K562 (cell line): ENCODE results near the gene GPR4. TPM values are rescaled to one million over a fixed set of nuclear protein-coding genes. Genes with fewer than 3 reads are reported as not detected.

Experiments used
- ARNT ChIP-seq, 2 experiments: fragments of 450-650 bp; IDR thresholded peaks; 2 replicates each; pipeline ENCODE4 v1.6.1; 2016; ENCODE audit warnings: mild to moderate bottlenecking in 1 of 2
- BRD9 ChIP-seq: fragments of 450-650 bp; IDR thresholded peaks from 2 replicates; pipeline ENCODE4 v1.6.1; 2018; ENCODE audit warnings: low read depth; ENCODE audit not compliant: partially characterized antibody
- MXI1 ChIP-seq: IDR thresholded peaks from 2 replicates; pipeline ENCODE4 v1.6.1; 2011; ENCODE audit warnings: low read depth, mild to moderate bottlenecking, improper control_type of control experiment, low read length
- RBFOX2 ChIP-seq: fragments of 200-400 bp; formaldehyde crosslinking; IDR thresholded peaks from 2 replicates; pipeline ENCODE4 v1.6.1; 2017; ENCODE audit warnings: low read depth, mild to moderate bottlenecking, low read length, moderate library complexity
- REST ChIP-seq, 2 experiments: fragments of 450-650 bp; formaldehyde crosslinking in 1 of 2; IDR thresholded peaks; 2 replicates each; pipeline versions ENCODE4 v1.4.0 to v1.6.1; 2014 to 2020; ENCODE audit warnings: mild to moderate bottlenecking in 2 of 2, borderline replicate concordance in 1 of 2, low read depth in 1 of 2
- SPI1 ChIP-seq: IDR thresholded peaks from 2 replicates; pipeline ENCODE4 v1.6.1; 2011; ENCODE audit warnings: low read depth, low read length, control low read depth, borderline replicate concordance
- YY1 ChIP-seq, 3 experiments: IDR thresholded peaks; 2 replicates each; pipeline ENCODE4 v1.6.1; 2011; ENCODE audit warnings: low read length in 2 of 3, mild to moderate bottlenecking in 2 of 3, moderate library complexity in 2 of 3, borderline replicate concordance in 1 of 3, control low read depth in 1 of 3, low read depth in 1 of 3; ENCODE audit not compliant: insufficient read depth in 3 of 3, insufficient replicate concordance in 2 of 3, control insufficient read depth in 1 of 3, insufficient read length in 1 of 3; ENCODE audit errors: extremely low read depth in 1 of 3
- ZNF408 ChIP-seq: fragments of 250-450 bp; sonication (Bioruptor Pico); IDR thresholded peaks from 2 replicates; pipeline ENCODE4 v1.4.0; 2020; ENCODE audit warnings: low read depth, mild to moderate bottlenecking, moderate library complexity
- polyA plus RNA-seq, 8 experiments: library from polyadenylated mRNA; depleted of rRNA in 4 of 8; stranded (reverse) in 5 of 8; unstranded in 3 of 8; fragments of >200 nt; fragmentation: Nextera tagmentation in 2 of 8; fragmentation: Illumina TruSeq in 1 of 8; extraction: Ambion mirVana in 2 of 8; extraction: Trizol in 1 of 8; gene quantifications; 2 replicates each; pipeline versions ENCODE4 v1.2.1 to v1.2.3, GENCODE V29; 2011 to 2014; ENCODE audit warnings: inconsistent platforms in 1 of 8, missing spikeins in 1 of 8
- total RNA-seq, 7 experiments: library from RNA; depleted of rRNA in 6 of 7; stranded (reverse); fragments of >200 nt in 6 of 7; fragmentation: Illumina TruSeq in 2 of 7; extraction: Trizol in 2 of 7; gene quantifications; 2 replicates each; pipeline versions ENCODE4 v1.2.1 to v1.2.3, GENCODE V29; 2011 to 2021; ENCODE audit warnings: low replicate concordance in 1 of 7
- TF ChIP-seq, protein P1 (sequence below): IDR thresholded peaks from 2 replicates; pipeline ENCODE4 v1.6.1; 2012; ENCODE audit warnings: low read depth, low read length, improper control_type of control experiment, borderline replicate concordance

Gene GPR4
- total and polyA plus RNA-seq, 9 of the 15 experiments (the other 6 are each of a cell fraction or from before 2014, with no cell fraction given): 0.03 to 0.09 (median 0.04) TPM; not detected in 5

DNA sequence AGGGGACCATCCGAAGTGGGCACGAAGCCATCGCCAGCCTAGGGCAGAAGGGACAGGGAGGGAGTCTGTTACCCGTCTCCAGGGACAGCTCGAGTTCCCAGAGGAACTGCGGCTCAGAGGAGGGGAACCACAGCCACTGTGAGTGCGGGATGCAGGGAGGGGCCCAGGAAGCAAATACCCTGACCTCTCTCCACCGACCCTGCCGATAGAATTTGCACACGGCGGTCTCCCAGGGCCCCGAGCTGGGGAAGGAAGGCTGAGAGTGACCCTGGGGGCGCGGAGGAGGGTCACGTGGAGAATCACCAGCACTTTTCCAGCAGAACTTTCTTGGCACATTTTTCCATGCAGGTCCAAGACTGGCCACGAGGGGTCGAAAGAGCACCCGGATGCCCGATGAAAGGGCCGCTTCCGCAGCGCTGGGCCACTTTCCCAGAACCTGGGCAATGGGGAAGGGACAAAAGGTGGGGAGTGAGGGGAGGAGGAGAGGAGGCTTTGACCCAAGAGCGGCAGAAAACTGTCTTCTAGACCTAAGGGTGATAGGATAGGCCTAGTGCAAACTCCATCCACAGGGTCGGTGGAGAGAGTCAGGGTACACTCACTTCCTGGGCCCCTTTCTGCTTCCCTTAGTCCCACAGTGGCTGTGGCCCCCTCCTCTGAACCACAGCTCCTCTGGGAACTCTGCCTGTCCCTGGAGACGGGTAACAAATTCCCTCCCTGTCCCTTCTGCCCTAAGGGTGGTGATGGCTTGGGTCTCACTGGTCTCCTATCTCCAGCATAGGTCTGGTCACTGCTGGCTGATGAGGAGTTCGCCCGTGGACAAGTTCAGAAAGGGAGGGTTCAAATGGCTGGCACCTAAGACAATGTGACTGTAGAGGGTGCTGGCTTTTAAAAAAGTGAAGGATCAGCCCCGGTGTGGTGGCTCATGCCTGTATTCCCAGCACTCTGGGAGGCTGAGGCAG is 5.3 kb upstream of the GPR4 start (continued):
- TF ChIP-seq REST (IDR thresholded peaks at IDR 0.05; ENCODE audit: borderline replicate concordance) (peak; percentile 87), REST (CRISPR knock-in tag; IDR thresholded peaks at IDR 0.05; ENCODE audit: low read depth) (no peak), ARNT (IDR thresholded peaks at IDR 0.05) (no peak), SPI1 (peak; percentile 47; the same call in 1 of the 2 replicates), ZNF408 (CRISPR knock-in tag) (no peak), MXI1 (no peak), YY1 (IDR thresholded peaks at IDR 0.05; ENCODE audit: borderline replicate concordance in 1 of 3, control insufficient read depth in 1 of 3, extremely low read depth in 1 of 3, insufficient read depth in 3 of 3, insufficient read length in 1 of 3, insufficient replicate concordance in 2 of 3, low read depth in 1 of 3, low read length in 2 of 3) (peak in 2 of 3 experiments; percentile 9 to 36), RBFOX2 (no peak), BRD9 (no peak)
- TF ChIP-seq, protein P1, sequence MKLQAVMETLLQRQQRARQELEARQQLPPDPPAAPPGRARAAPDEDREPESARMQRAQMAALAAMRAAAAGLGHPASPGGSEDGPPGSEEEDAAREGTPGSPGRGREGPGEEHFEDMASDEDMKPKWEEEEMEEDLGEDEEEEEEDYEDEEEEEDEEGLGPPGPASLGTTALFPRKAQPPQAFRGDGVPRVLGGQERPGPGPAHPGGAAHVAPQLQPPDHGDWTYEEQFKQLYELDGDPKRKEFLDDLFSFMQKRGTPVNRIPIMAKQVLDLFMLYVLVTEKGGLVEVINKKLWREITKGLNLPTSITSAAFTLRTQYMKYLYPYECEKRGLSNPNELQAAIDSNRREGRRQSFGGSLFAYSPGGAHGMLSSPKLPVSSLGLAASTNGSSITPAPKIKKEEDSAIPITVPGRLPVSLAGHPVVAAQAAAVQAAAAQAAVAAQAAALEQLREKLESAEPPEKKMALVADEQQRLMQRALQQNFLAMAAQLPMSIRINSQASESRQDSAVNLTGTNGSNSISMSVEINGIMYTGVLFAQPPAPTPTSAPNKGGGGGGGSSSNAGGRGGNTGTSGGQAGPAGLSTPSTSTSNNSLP: no peak
